ENCODE results near the gene FGF4.

The FGF4 gene

GRCh38 chr11:69807106-69807815 lies 32.1 kb upstream of the FGF4 start:
- no peak for DNase-seq

- no peak for DNase-seq
Measured at GRCh38 chr11:69804769-69805508, 29.8 kb upstream of the FGF4 start.

- no peak for DNase-seq
Measured at GRCh38 chr11:69803604-69804218, 28.6 kb upstream of the FGF4 start.

GRCh38 chr11:69803022-69803421 lies 27.9 kb upstream of the FGF4 start:
- no peak for DNase-seq

GRCh38 chr11:69802590-69802989 lies 27.4 kb upstream of the FGF4 start:
- DNase-seq, result no peak

- no peak for DNase-seq
Measured at GRCh38 chr11:69801513-69802335, 26.6 kb upstream of the FGF4 start.

- no peak for DNase-seq
Measured at GRCh38 chr11:69800278-69800677, 25.1 kb upstream of the FGF4 start.

GRCh38 chr11:69799582-69799981 lies 24.4 kb upstream of the FGF4 start:
- DNase-seq, result no peak

GRCh38 chr11:69799097-69799496 lies 24.0 kb upstream of the FGF4 start:
- DNase-seq, result no peak

- DNase-seq, result no peak
Measured at GRCh38 chr11:69797737-69798528, 22.8 kb upstream of the FGF4 start.

- DNase-seq, result no peak
Measured at GRCh38 chr11:69797156-69797555, 22.0 kb upstream of the FGF4 start.

- DNase-seq, result no peak
Measured at GRCh38 chr11:69796063-69796462, 20.9 kb upstream of the FGF4 start.

GRCh38 chr11:69791276-69792180 lies 16.4 kb upstream of the FGF4 start:
- no peak for DNase-seq

GRCh38 chr11:69788956-69789355 lies 13.8 kb upstream of the FGF4 start:
- DNase-seq, result no peak

- DNase-seq, result no peak
Measured at GRCh38 chr11:69787906-69788305, 12.8 kb upstream of the FGF4 start.

GRCh38 chr11:69787457-69787856 lies 12.3 kb upstream of the FGF4 start:
- no peak for DNase-seq

- DNase-seq, result no peak
Measured at GRCh38 chr11:69781241-69781640, 6.1 kb upstream of the FGF4 start.

- DNase-seq, result no peak
Measured at GRCh38 chr11:69778373-69778772, 3.2 kb upstream of the FGF4 start.

GRCh38 chr11:69774354-69775162 lies 583 bp downstream of the FGF4 start:
- no peak for DNase-seq

- DNase-seq, result no peak
Measured at GRCh38 chr11:69773626-69774353, 1.4 kb downstream of the FGF4 start.
